Measurements from ENCODE around the gene DIO2.

DIO2 gene

DNA sequence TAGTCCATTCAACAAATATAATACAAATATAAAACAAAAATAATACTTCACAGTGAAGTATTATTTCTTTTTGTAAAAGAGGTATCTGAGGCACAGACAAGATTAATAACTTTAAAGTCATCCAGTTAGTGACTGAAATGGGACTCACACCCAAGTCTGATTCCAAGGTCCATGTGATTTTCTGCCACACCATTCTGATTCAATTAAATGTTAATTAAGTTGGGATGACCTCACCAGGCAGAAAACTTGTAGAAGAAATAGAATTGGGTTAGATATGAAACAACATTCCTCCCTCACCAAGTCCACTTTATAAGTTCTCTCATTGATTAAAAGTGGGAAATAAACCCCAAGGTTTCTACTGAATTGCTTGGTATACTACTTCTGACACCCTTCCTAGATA lies 34.4 kb downstream of the DIO2 start:
- TF ChIP-seq SIN3A (IDR thresholded peaks at IDR 0.05; ENCODE audit: borderline replicate concordance, insufficient read depth, low read length) (no peak), POLR2AphosphoS5 (IDR thresholded peaks at IDR 0.05; ENCODE audit: low read depth, low read length) (no peak), FOXP2 (optimal IDR thresholded peaks at IDR 0.05; ENCODE audit: borderline replicate concordance, extremely low read depth, extremely low read length, insufficient read depth) (no peak)
- TF ChIP-seq, protein P1, sequence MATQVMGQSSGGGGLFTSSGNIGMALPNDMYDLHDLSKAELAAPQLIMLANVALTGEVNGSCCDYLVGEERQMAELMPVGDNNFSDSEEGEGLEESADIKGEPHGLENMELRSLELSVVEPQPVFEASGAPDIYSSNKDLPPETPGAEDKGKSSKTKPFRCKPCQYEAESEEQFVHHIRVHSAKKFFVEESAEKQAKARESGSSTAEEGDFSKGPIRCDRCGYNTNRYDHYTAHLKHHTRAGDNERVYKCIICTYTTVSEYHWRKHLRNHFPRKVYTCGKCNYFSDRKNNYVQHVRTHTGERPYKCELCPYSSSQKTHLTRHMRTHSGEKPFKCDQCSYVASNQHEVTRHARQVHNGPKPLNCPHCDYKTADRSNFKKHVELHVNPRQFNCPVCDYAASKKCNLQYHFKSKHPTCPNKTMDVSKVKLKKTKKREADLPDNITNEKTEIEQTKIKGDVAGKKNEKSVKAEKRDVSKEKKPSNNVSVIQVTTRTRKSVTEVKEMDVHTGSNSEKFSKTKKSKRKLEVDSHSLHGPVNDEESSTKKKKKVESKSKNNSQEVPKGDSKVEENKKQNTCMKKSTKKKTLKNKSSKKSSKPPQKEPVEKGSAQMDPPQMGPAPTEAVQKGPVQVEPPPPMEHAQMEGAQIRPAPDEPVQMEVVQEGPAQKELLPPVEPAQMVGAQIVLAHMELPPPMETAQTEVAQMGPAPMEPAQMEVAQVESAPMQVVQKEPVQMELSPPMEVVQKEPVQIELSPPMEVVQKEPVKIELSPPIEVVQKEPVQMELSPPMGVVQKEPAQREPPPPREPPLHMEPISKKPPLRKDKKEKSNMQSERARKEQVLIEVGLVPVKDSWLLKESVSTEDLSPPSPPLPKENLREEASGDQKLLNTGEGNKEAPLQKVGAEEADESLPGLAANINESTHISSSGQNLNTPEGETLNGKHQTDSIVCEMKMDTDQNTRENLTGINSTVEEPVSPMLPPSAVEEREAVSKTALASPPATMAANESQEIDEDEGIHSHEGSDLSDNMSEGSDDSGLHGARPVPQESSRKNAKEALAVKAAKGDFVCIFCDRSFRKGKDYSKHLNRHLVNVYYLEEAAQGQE (IDR thresholded peaks at IDR 0.05; ENCODE audit: insufficient read depth in 1 of 2, low read depth in 2 of 2, low read length in 2 of 2), result no peak

DNA sequence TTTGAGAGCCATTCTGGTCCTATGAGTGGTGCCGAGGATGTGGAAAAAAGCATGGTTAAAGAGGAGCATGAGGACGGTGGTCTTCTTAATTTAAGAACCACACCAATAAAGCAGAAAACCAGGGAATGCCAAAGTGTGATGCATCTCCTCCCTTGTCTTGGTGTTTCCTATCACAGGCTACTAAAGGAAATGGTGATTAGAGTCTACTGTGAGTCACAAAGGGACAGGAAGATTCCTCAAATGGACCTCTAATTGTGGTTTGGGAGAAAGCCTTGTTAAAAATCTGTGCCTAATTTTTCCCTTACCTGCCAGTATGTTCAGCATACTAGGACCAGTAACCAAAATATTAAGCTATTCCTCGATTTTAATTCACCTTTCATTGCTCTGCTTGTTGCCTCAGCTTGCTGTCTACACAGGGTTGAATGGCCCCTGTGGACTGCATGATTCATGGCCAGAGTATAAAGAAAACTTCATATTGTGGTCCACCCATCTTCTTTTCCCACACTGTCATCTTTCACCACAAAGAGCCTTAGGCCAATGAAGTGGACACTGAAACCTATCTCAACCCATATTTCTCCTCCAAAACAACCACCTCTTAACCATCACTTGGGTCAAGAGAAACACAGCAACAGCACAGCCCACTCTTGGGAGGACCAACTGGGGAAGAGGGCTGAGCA lies 38.8 kb downstream of the DIO2 start:
- TF ChIP-seq, protein P1 (IDR thresholded peaks at IDR 0.05; ENCODE audit: insufficient read depth in 1 of 2, low read depth in 2 of 2, low read length in 2 of 2), result no peak
- TF ChIP-seq TAF1 (IDR thresholded peaks at IDR 0.05; ENCODE audit: borderline replicate concordance, insufficient read depth, low read length), result no peak
- no peak for TF ChIP-seq POLR2AphosphoS5 (IDR thresholded peaks at IDR 0.05; ENCODE audit: low read depth, low read length)
- TF ChIP-seq FOXP2 (optimal IDR thresholded peaks at IDR 0.05; ENCODE audit: borderline replicate concordance, extremely low read depth, extremely low read length, insufficient read depth), result no peak
- TF ChIP-seq SIN3A (IDR thresholded peaks at IDR 0.05; ENCODE audit: borderline replicate concordance, insufficient read depth, low read length), result no peak

DNA sequence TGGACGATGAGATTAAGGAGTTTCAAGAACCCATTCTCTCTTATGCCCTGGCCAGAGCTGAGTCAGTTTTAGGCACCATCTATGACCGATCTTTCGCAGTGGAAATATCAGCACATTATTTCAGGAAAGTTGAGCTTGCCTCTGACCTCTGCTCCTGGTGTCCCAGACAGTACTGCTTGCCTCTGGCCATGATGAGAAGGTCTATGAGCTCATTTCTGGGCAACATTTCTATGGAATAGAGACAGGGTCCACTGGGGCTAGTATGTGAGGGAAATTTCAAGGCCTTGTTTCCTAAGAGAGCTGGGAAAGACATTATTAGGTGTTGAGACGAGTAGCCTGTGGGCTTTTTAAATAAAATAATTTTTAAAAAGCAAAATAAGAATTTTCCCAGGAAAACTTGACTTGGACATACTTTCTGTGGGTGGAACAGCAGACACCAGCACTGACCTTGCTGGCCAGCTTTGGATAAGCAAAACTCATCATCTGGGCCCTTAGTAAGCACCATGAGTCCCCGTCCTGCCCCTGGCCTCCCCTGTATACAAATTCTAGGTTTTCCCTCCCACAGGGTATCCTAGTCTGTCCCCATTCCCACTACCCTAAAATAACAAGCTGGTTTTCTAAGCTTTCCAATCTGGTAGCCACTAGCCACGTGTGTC lies 43.4 kb downstream of the DIO2 start:
- no peak for TF ChIP-seq FOXP2 (optimal IDR thresholded peaks at IDR 0.05; ENCODE audit: borderline replicate concordance, extremely low read depth, extremely low read length, insufficient read depth)
- no peak for TF ChIP-seq SIN3A (IDR thresholded peaks at IDR 0.05; ENCODE audit: borderline replicate concordance, insufficient read depth, low read length)
- no peak for TF ChIP-seq POLR2AphosphoS5 (IDR thresholded peaks at IDR 0.05; ENCODE audit: low read depth, low read length)
- TF ChIP-seq TAF1 (IDR thresholded peaks at IDR 0.05; ENCODE audit: borderline replicate concordance, insufficient read depth, low read length), result no peak
- TF ChIP-seq, protein P1 (IDR thresholded peaks at IDR 0.05; ENCODE audit: insufficient read depth in 1 of 2, low read depth in 2 of 2, low read length in 2 of 2), result no peak

GRCh38 chr14:80164991-80165721 lies 46.1 kb downstream of the DIO2 start:
- TF ChIP-seq TAF1 (IDR thresholded peaks at IDR 0.05; ENCODE audit: borderline replicate concordance, insufficient read depth, low read length), result no peak
- TF ChIP-seq POLR2AphosphoS5 (IDR thresholded peaks at IDR 0.05; ENCODE audit: low read depth, low read length), result no peak
- no peak for TF ChIP-seq SIN3A (IDR thresholded peaks at IDR 0.05; ENCODE audit: borderline replicate concordance, insufficient read depth, low read length)
- TF ChIP-seq, protein P1 (IDR thresholded peaks at IDR 0.05; ENCODE audit: insufficient read depth in 1 of 2, low read depth in 2 of 2, low read length in 2 of 2), result no peak
- TF ChIP-seq FOXP2 (optimal IDR thresholded peaks at IDR 0.05; ENCODE audit: borderline replicate concordance, extremely low read depth, extremely low read length, insufficient read depth), result no peak

Data from PFSK-1 (cell line).